Astrocyte (in vitro differentiated cells and primary cell): ENCODE results near the gene FIGN. TPM values are rescaled to one million over a fixed set of nuclear protein-coding genes. Genes with fewer than 3 reads are reported as not detected.

Experiments
- DNase-seq: peaks from one replicate; pipeline ENCODE4 v3.0.0-alpha.2; 2010; ENCODE audit warnings: low read depth
- FAIRE-seq: peaks from 2 replicates; lab custom pipeline; 2011; peaks lifted over from hg19 to GRCh38; lab: Jason Lieb, UNC
- H2AFZ ChIP-seq: 2 replicates; pipeline ENCODE4 v1.6.0; 2012; ENCODE audit warnings: low read depth, low read length, inconsistent platforms
- H3K27ac ChIP-seq: 2 replicates; pipeline ENCODE4 v1.5.1; 2011; ENCODE audit warnings: low read depth, low read length, inconsistent platforms
- H3K27me3 ChIP-seq: 2 replicates; pipeline ENCODE4 v1.6.0; 2011; ENCODE audit warnings: low read length, inconsistent platforms; ENCODE audit not compliant: insufficient read depth
- H3K36me3 ChIP-seq: 2 replicates; pipeline ENCODE4 v1.5.1; 2011; ENCODE audit warnings: low read length, inconsistent platforms; ENCODE audit not compliant: insufficient read depth
- H3K4me1 ChIP-seq: 2 replicates; pipeline ENCODE4 v1.5.1; 2011; ENCODE audit warnings: low read length, inconsistent platforms; ENCODE audit not compliant: insufficient read depth
- H3K4me2 ChIP-seq: 2 replicates; pipeline ENCODE4 v1.6.0; 2012; ENCODE audit warnings: low read length, inconsistent platforms
- H3K4me3 ChIP-seq: 2 replicates; pipeline ENCODE4 v1.5.1; 2011; ENCODE audit warnings: low read depth, mild to moderate bottlenecking, low read length, inconsistent platforms; ENCODE audit not compliant: insufficient read depth
- H3K79me2 ChIP-seq: 2 replicates; pipeline ENCODE4 v1.6.0; 2012; ENCODE audit warnings: mild to moderate bottlenecking, low read length, inconsistent platforms; ENCODE audit not compliant: insufficient read depth
- H3K9ac ChIP-seq: 2 replicates; pipeline ENCODE4 v1.6.0; 2012; ENCODE audit warnings: mild to moderate bottlenecking, low read length, inconsistent platforms
- H3K9me3 ChIP-seq: 2 replicates; pipeline ENCODE4 v1.5.1; 2012; ENCODE audit warnings: low read depth, mild to moderate bottlenecking, low read length, inconsistent platforms; ENCODE audit not compliant: insufficient read depth
- H4K20me1 ChIP-seq: 2 replicates; pipeline ENCODE4 v1.6.0; 2012; ENCODE audit warnings: low read length, inconsistent platforms; ENCODE audit not compliant: insufficient read depth
- H3K27ac Mint-ChIP-seq: one replicate; pipeline ENCODE4 v1.8.0; 2021; ENCODE audit warnings: mild to moderate bottlenecking, mixed read lengths; ENCODE audit not compliant: unreplicated experiment
- H3K27me3 Mint-ChIP-seq: one replicate; pipeline ENCODE4 v1.8.0; 2021; ENCODE audit warnings: low read depth, mixed read lengths; ENCODE audit not compliant: unreplicated experiment
- H3K36me3 Mint-ChIP-seq: one replicate; pipeline ENCODE4 v1.8.0; 2021; ENCODE audit warnings: low read depth, mixed read lengths; ENCODE audit not compliant: unreplicated experiment
- H3K4me1 Mint-ChIP-seq: one replicate; pipeline ENCODE4 v1.8.0; 2021; ENCODE audit warnings: low read depth, mixed read lengths; ENCODE audit not compliant: unreplicated experiment
- H3K4me3 Mint-ChIP-seq: one replicate; pipeline ENCODE4 v1.8.0; 2021; ENCODE audit warnings: mild to moderate bottlenecking, moderate library complexity, mixed read lengths; ENCODE audit not compliant: unreplicated experiment
- H3K9me3 Mint-ChIP-seq: one replicate; pipeline ENCODE4 v1.8.0; 2021; ENCODE audit warnings: mild to moderate bottlenecking, mixed read lengths; ENCODE audit not compliant: unreplicated experiment
- CTCF ChIP-seq: IDR thresholded peaks from 2 replicates; pipeline ENCODE4 v1.5.1; 2011; ENCODE audit warnings: low read depth, mild to moderate bottlenecking, inconsistent platforms, low read length, moderate library complexity; ENCODE audit not compliant: insufficient read depth
- EZH2 ChIP-seq: IDR thresholded peaks from 2 replicates; pipeline ENCODE4 v1.6.1; 2012; ENCODE audit warnings: mild to moderate bottlenecking, low read length, inconsistent platforms; ENCODE audit not compliant: insufficient read depth
- total RNA-seq: library from RNA; stranded (reverse); gene quantifications from 2 replicates; pipeline ENCODE4 v1.2.1, GENCODE V29; 2021

Gene FIGN
- total RNA-seq, 1 donor from 2014 or later = 30.3 TPM

- no peak overlapping the region for H3K4me3 ChIP-seq
- no peak for TF ChIP-seq CTCF
- TF ChIP-seq EZH2 = no peak
- H3K4me1 Mint-ChIP-seq = no peaks in the 10 kb centered on the region
- H4K20me1 ChIP-seq = no peaks in the 10 kb centered on the region
- no peaks in the 10 kb centered on the region for H3K4me1 ChIP-seq
- H3K9me3 Mint-ChIP-seq = no peaks in the 10 kb centered on the region
- H3K4me2 ChIP-seq = no peak overlapping the region
- no peak overlapping the region for H3K4me3 Mint-ChIP-seq
- FAIRE-seq = no peak
- no peaks in the 10 kb centered on the region for H3K79me2 ChIP-seq
- H3K27ac ChIP-seq = no peak overlapping the region
- no peaks in the 10 kb centered on the region for H3K36me3 ChIP-seq
- no peaks in the 10 kb centered on the region for H3K27me3 ChIP-seq
- no peaks in the 10 kb centered on the region for H3K36me3 Mint-ChIP-seq
- no peak for DNase-seq
- H3K9me3 ChIP-seq = no peaks in the 10 kb centered on the region
- no peak overlapping the region for H3K9ac ChIP-seq
- no peak overlapping the region for H2AFZ ChIP-seq
- no peak overlapping the region for H3K27ac Mint-ChIP-seq
- no peaks in the 10 kb centered on the region for H3K27me3 Mint-ChIP-seq
These were observed 163.0 kb downstream of the FIGN start for GRCh38 chr2:163572850-163573249.

- H3K4me2 ChIP-seq = no peak overlapping the region
- no peak overlapping the region for H3K9ac ChIP-seq
- no peaks in the 10 kb centered on the region for H3K79me2 ChIP-seq
- no peaks in the 10 kb centered on the region for H3K4me1 Mint-ChIP-seq
- no peak for DNase-seq
- no peaks in the 10 kb centered on the region for H3K9me3 ChIP-seq
- no peaks in the 10 kb centered on the region for H3K27me3 Mint-ChIP-seq
- no peaks in the 10 kb centered on the region for H4K20me1 ChIP-seq
- no peaks in the 10 kb centered on the region for H3K36me3 Mint-ChIP-seq
- H3K27ac Mint-ChIP-seq = no peak overlapping the region
- H3K4me1 ChIP-seq = no peaks in the 10 kb centered on the region
- no peak overlapping the region for H3K27ac ChIP-seq
- H3K4me3 Mint-ChIP-seq = no peak overlapping the region
- no peak overlapping the region for H2AFZ ChIP-seq
- no peak for TF ChIP-seq CTCF
- no peaks in the 10 kb centered on the region for H3K36me3 ChIP-seq
- no peak for FAIRE-seq
- no peak overlapping the region for H3K4me3 ChIP-seq
- H3K9me3 Mint-ChIP-seq = no peaks in the 10 kb centered on the region
- no peaks in the 10 kb centered on the region for H3K27me3 ChIP-seq
These were observed 164.2 kb downstream of the FIGN start for GRCh38 chr2:163571423-163572102.

GRCh38 chr2:163570391-163570790 is 165.4 kb downstream of the FIGN start:
- Histone ChIP-seq H3K27ac (no peak overlapping the region), H3K9me3 (no peaks in the 10 kb centered on the region), H4K20me1 (no peaks in the 10 kb centered on the region), H3K4me1 (no peaks in the 10 kb centered on the region), H3K4me3 (no peak overlapping the region), H3K27me3 (no peaks in the 10 kb centered on the region), H3K79me2 (no peaks in the 10 kb centered on the region), H3K4me2 (no peak overlapping the region), H3K9ac (no peak overlapping the region), H2AFZ (no peak overlapping the region), H3K36me3 (no peaks in the 10 kb centered on the region)
- Mint-ChIP-seq H3K27me3 (no peaks in the 10 kb centered on the region), H3K9me3 (no peaks in the 10 kb centered on the region), H3K36me3 (no peaks in the 10 kb centered on the region), H3K4me1 (no peaks in the 10 kb centered on the region), H3K27ac (no peak overlapping the region), H3K4me3 (no peak overlapping the region)
- DNase-seq (no peak), FAIRE-seq (no peak)
- TF ChIP-seq EZH2 (no peak), CTCF (no peak)
